CD4-positive, alpha-beta T cell treated with Interleukin-21 for 1 hour (primary cell): Measurements from ENCODE around the gene IQCH.

Source experiments
- DNase-seq: peaks from one replicate; pipeline ENCODE4 v3.0.0-alpha.2; 2020

The IQCH gene

GRCh38 chr15:67543348-67543718 lies 288.7 kb downstream of the IQCH start:
- DNase-seq: no peak

DNA sequence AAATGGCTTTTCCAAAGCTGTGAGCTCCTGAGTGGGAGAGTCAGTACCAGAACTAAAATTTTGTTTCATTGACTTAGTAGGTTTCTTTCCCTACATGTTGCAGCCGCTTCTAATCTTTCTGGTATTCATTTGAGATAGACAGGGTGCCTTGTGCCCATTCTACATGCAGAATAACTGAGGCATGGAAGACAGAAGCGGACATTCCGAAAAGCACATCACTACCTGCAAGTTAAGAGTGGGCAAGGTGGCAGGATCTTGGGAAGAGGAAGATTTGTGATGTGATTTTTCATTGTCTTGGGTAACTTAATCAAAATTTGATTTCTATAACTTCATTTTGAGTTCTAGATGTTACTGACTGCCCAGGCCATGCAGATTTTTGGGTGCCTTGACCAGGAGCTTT lies 289.9 kb downstream of the IQCH start:
- no peak for DNase-seq

- DNase-seq: no peak
Measured at GRCh38 chr15:67545864-67546263, 291.3 kb downstream of the IQCH start.

DNA sequence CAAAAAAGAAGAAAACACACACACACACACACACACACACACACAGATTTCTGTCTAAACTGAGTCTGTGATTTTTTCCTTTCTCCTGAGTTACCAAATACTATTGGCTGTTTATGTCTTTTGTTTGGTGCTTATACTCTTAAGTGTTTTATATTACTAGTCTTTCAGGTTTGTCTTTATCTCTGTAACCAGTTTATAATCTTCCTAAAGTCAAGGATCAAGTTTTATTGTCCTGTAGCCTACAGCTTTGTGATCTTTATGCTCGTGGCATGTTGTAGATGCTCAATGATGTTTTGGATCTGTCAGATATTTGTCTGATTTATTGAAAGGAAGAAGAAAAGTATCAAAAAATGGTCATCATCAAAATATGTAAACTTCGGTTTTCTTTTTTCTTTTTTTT lies 292.5 kb downstream of the IQCH start:
- DNase-seq: no peak

GRCh38 chr15:67547836-67548235 lies 293.2 kb downstream of the IQCH start:
- no peak for DNase-seq

GRCh38 chr15:67548236-67548852 lies 293.8 kb downstream of the IQCH start:
- no peak for DNase-seq

DNA sequence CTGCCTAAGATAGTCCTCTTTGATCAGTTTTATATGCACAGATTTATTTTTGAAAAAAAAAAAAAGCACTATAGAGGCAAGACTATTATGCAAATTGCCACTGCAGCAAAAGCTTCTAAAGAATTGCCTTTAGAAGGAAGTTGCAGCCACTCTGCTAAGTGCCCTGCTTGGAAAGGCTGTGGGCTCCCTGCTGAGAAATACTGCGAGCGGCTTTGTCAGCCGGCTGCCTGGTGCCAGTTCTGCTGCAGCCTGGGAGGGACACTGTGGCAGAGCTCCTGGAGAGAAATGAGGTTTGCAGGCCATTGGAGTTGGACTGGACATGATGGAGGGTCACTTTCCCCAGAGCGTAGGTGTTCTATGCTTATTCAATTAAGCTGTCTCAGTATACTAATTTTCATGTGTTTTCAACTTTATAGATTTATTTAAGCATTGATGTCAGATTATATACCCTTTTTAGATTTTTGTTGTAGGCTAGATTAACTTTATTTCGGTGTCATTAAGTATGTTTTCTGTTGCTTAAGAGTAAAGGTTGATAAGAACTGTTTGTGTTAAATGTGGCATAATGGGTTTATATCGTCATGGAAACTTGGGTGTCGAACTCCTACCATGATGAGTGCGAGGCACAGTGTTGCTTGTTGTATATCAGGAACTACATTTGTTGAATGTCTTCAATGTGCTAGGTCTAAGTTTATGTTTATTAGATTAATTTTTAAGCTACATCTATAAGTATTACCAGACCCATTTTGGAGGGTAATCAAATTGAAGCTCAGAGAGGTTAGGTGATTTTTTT lies 294.5 kb downstream of the IQCH start:
- no peak for DNase-seq

GRCh38 chr15:67549736-67550135 lies 295.1 kb downstream of the IQCH start:
- no peak for DNase-seq

GRCh38 chr15:67550522-67550921 lies 295.9 kb downstream of the IQCH start:
- no peak for DNase-seq

GRCh38 chr15:67551207-67551743 lies 296.7 kb downstream of the IQCH start:
- no peak for DNase-seq
